HG03432 (cell line): ENCODE measurements around the gene NEO1.
"Not testable (repeated sequence)": the region's sequence is repeated elsewhere in the genome, so short reads cannot be mapped to it uniquely, and the experiment has no call there.

Experiments
- ATAC-seq: cut with Tn5 transposase; IDR thresholded peaks from one replicate; pipeline ENCODE4 v1.9.1; 2021; ENCODE audit warnings: mild to moderate bottlenecking, moderate library complexity; ENCODE audit not compliant: unreplicated experiment

The NEO1 gene

GRCh38 chr15:73296609-73297353, 244.5 kb downstream of the NEO1 start:
- ATAC-seq, result no peak

GRCh38 chr15:73298522-73299245, 246.4 kb downstream of the NEO1 start:
- ATAC-seq, result no peak

- ATAC-seq, result not testable (repeated sequence)
Measured at GRCh38 chr15:73300286-73300685, 248.0 kb downstream of the NEO1 start.

GRCh38 chr15:73303636-73304035, 251.4 kb downstream of the NEO1 start:
- no peak for ATAC-seq

- ATAC-seq, result no peak
Measured at GRCh38 chr15:73305331-73306211, 253.3 kb downstream of the NEO1 start.

- ATAC-seq, result no peak
Measured at GRCh38 chr15:73308305-73308704, 256.0 kb downstream of the NEO1 start.

GRCh38 chr15:73313861-73314260, 261.6 kb downstream of the NEO1 start:
- no peak for ATAC-seq

- ATAC-seq, result no peak
Measured at GRCh38 chr15:73317651-73318462, 265.6 kb downstream of the NEO1 start.

- ATAC-seq, result no peak
Measured at GRCh38 chr15:73318463-73319351, 266.4 kb downstream of the NEO1 start.

- ATAC-seq, result no peak
Measured at GRCh38 chr15:73319460-73320245, 267.4 kb downstream of the NEO1 start.

- no peak for ATAC-seq
Measured at GRCh38 chr15:73320619-73321180, 268.4 kb downstream of the NEO1 start.

- ATAC-seq, result no peak
Measured at GRCh38 chr15:73321496-73322450, 269.5 kb downstream of the NEO1 start.

- ATAC-seq, result no peak
Measured at GRCh38 chr15:73322665-73323373, 270.6 kb downstream of the NEO1 start.

GRCh38 chr15:73323374-73323955, 271.2 kb downstream of the NEO1 start:
- no peak for ATAC-seq

GRCh38 chr15:73323956-73324355, 271.7 kb downstream of the NEO1 start:
- ATAC-seq, result no peak

- no peak for ATAC-seq
Measured at GRCh38 chr15:73324496-73325170, 272.4 kb downstream of the NEO1 start.
